ENCODE measurements around the gene SMARCAL1. TPM values are rescaled to one million over a fixed set of nuclear protein-coding genes. Genes with fewer than 3 reads are reported as not detected.

The SMARCAL1 gene
- total and polyA plus RNA-seq, 9 of the 15 experiments (the other 6 are each of a cell fraction or from before 2014, with no cell fraction given) = 8.2 to 27.9 (median 12.4) TPM

DNA sequence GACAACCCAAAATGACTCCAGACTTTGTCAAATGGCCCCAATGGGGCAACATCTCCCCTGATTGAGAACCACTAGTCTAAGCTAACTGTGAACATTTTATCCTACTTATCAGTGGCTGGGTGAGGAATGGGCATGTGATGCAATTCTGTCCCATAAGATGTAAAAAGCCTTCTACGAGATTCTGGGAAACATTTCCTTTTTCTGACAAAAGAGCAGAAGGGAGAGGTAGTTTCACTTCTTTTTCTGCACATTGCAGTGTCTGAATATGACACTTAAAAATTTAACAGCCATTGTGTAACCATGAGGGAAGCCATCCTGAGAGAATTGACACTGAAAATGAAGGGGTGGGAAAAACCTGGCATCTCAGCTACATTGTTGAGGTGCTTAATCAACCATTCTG, 22.7 kb upstream of the SMARCAL1 start:
- Histone ChIP-seq H3K4me3 (no peak overlapping the region), H4K20me1 (replicated peaks; ENCODE audit: control insufficient read depth, insufficient read depth, low read length) (no peaks in the 10 kb centered on the region), H3K4me2 (ENCODE audit: insufficient read depth, low read length) (no peak overlapping the region), H3K4me1 (replicated peaks in 1 of 2; ENCODE audit: control insufficient read depth in 2 of 2, insufficient read depth in 2 of 2, low read length in 2 of 2) (peaks cover 9 to 13% of the 10 kb centered on the region in 2 experiments; a peak in 3 of 5 replicates), H3K9me3 (replicated peaks; ENCODE audit: control insufficient read depth, insufficient read depth, low read depth, low read length) (no peaks in the 10 kb centered on the region), H2AFZ (ENCODE audit: low read depth, low read length) (no peak overlapping the region), H3K36me3 (ENCODE audit: control insufficient read depth, insufficient read depth, low read length) (no peaks in the 10 kb centered on the region), H3K9me1 (ENCODE audit: control insufficient read depth, insufficient read depth, low read length) (no peaks in the 10 kb centered on the region), H3K79me2 (ENCODE audit: control insufficient read depth, insufficient read depth, low read length) (no peaks in the 10 kb centered on the region), H3K27ac (ENCODE audit: extremely low read depth, low read depth, low read length) (no peak overlapping the region), H3K27me3 (ENCODE audit: control insufficient read depth in 2 of 2, insufficient read depth in 2 of 2, low read length in 2 of 2) (no peaks in the 10 kb centered on the region), H3K9ac (ENCODE audit: insufficient read depth in 1 of 2, low read depth in 2 of 2, low read length in 2 of 2) (no peak overlapping the region)
- intact Hi-C loops (cut with micrococcal nuclease) (no loop called here), in situ Hi-C loops (cut with MboI) (no loop called here)
- ChIA-PET CTCF (ENCODE audit: low intra/inter-chr PET ratio) (no interaction called here), POLR2A (interaction anchor here (0.5 kb wide), 1 partner anchor 584 kb away, joined by 3 read pairs; no protein-coding TSS in a partner anchor)
- TF ChIP-seq ZNF584 (CRISPR knock-in tag; IDR thresholded peaks at IDR 0.05; ENCODE audit: low read depth) = peak; percentile 18; the same call in 1 of the 2 replicates
- TF ChIP-seq, protein P1, sequence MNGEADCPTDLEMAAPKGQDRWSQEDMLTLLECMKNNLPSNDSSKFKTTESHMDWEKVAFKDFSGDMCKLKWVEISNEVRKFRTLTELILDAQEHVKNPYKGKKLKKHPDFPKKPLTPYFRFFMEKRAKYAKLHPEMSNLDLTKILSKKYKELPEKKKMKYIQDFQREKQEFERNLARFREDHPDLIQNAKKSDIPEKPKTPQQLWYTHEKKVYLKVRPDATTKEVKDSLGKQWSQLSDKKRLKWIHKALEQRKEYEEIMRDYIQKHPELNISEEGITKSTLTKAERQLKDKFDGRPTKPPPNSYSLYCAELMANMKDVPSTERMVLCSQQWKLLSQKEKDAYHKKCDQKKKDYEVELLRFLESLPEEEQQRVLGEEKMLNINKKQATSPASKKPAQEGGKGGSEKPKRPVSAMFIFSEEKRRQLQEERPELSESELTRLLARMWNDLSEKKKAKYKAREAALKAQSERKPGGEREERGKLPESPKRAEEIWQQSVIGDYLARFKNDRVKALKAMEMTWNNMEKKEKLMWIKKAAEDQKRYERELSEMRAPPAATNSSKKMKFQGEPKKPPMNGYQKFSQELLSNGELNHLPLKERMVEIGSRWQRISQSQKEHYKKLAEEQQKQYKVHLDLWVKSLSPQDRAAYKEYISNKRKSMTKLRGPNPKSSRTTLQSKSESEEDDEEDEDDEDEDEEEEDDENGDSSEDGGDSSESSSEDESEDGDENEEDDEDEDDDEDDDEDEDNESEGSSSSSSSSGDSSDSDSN (IDR thresholded peaks at IDR 0.05; ENCODE audit: borderline replicate concordance in 1 of 2, low read depth in 2 of 2, low read length in 2 of 2) = no peak
- peak in 1 of 2 experiments; percentile 52; a peak in 1 of 4 replicates for TF ChIP-seq TRIM24 (IDR thresholded peaks at IDR 0.05)
- no peak for TF ChIP-seq STAG1 (CRISPR knock-in tag; IDR thresholded peaks at IDR 0.05; ENCODE audit: borderline replicate concordance)
- TF ChIP-seq POLR2H (tag; IDR thresholded peaks at IDR 0.05; ENCODE audit: low read depth) = peak; percentile 65; the same call in 1 of the 2 replicates
- peak; percentile 41 for TF ChIP-seq CEBPB (tag; IDR thresholded peaks at IDR 0.05)
- peak; percentile 51; the same call in 1 of the 2 replicates for TF ChIP-seq ZNF134 (CRISPR knock-in tag; conservative IDR thresholded peaks at IDR 0.05)
- peak; percentile 34; the same call in 1 of the 2 replicates for TF ChIP-seq EP300 (IDR thresholded peaks at IDR 0.05; ENCODE audit: low read length)
- TF ChIP-seq ATF7 (IDR thresholded peaks at IDR 0.05) = 0 out of 2 replicates have a peak, but pooled peaks have one; percentile 23
- TF ChIP-seq NEUROD1 (IDR thresholded peaks at IDR 0.05; ENCODE audit: borderline replicate concordance, low read depth, low read length, partially characterized antibody) = no peak
- TF ChIP-seq ZZZ3 (IDR thresholded peaks at IDR 0.05) = no peak
- TF ChIP-seq, protein P2, sequence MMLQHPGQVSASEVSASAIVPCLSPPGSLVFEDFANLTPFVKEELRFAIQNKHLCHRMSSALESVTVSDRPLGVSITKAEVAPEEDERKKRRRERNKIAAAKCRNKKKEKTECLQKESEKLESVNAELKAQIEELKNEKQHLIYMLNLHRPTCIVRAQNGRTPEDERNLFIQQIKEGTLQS (IDR thresholded peaks at IDR 0.05) = peak; percentile 62; the same call in 1 of the 2 replicates
- TF ChIP-seq, protein P2 (CRISPR knock-in tag; conservative IDR thresholded peaks at IDR 0.05) = no peak
- TF ChIP-seq, protein P3, sequence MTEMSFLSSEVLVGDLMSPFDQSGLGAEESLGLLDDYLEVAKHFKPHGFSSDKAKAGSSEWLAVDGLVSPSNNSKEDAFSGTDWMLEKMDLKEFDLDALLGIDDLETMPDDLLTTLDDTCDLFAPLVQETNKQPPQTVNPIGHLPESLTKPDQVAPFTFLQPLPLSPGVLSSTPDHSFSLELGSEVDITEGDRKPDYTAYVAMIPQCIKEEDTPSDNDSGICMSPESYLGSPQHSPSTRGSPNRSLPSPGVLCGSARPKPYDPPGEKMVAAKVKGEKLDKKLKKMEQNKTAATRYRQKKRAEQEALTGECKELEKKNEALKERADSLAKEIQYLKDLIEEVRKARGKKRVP (CRISPR knock-in tag; IDR thresholded peaks at IDR 0.05) = peak; percentile 81
- 0 out of 2 replicates have a peak, but pooled peaks have one; percentile 11 for TF ChIP-seq L3MBTL2 (IDR thresholded peaks at IDR 0.05)
- peak; percentile 48 for TF ChIP-seq CEBPG (CRISPR knock-in tag; IDR thresholded peaks at IDR 0.05)
- peak; percentile 82 to 93 for TF ChIP-seq CEBPG (tag; conservative IDR thresholded peaks at IDR 0.05 in 1 of 2, IDR thresholded peaks at IDR 0.05 in 1 of 2)
- FAIRE-seq (no peak), ATAC-seq (no peak; the same call in 2 of the 3 replicates), DNase-seq (ENCODE audit: extremely low read depth in 1 of 4, low spot score in 3 of 4) (no peak)
- no TSS peak for BruUV-seq (replicated peaks)
- WGBS (ENCODE audit: insufficient coverage, low coverage, missing lambda C conversion rate) = 0% methylated on average over 1 of the region's 1 CpG

All from K562 (cell line).